GM21825 (cell line): Measurements from ENCODE around the gene DNAJC16.
A peak's percentile ranks its signal among the peaks of the same experiment; 100 is the strongest.
"Not testable (repeated sequence)": the region's sequence is repeated elsewhere in the genome, so short reads cannot be mapped to it uniquely, and the experiment has no call there.

ENCODE experiments used
- ATAC-seq: cut with Tn5 transposase; IDR thresholded peaks from one replicate; pipeline ENCODE4 v1.9.1; 2021; ENCODE audit warnings: mild to moderate bottlenecking, moderate library complexity; ENCODE audit not compliant: unreplicated experiment

Gene DNAJC16

GRCh38 chr1:15578921-15579682 is 52.5 kb downstream of the DNAJC16 start:
- ATAC-seq: no peak

- ATAC-seq: peak; percentile 59
Observed at GRCh38 chr1:15579683-15580047, 53.0 kb downstream of the DNAJC16 start.

GRCh38 chr1:15583016-15583706 is 56.5 kb downstream of the DNAJC16 start:
- ATAC-seq: no peak

DNA sequence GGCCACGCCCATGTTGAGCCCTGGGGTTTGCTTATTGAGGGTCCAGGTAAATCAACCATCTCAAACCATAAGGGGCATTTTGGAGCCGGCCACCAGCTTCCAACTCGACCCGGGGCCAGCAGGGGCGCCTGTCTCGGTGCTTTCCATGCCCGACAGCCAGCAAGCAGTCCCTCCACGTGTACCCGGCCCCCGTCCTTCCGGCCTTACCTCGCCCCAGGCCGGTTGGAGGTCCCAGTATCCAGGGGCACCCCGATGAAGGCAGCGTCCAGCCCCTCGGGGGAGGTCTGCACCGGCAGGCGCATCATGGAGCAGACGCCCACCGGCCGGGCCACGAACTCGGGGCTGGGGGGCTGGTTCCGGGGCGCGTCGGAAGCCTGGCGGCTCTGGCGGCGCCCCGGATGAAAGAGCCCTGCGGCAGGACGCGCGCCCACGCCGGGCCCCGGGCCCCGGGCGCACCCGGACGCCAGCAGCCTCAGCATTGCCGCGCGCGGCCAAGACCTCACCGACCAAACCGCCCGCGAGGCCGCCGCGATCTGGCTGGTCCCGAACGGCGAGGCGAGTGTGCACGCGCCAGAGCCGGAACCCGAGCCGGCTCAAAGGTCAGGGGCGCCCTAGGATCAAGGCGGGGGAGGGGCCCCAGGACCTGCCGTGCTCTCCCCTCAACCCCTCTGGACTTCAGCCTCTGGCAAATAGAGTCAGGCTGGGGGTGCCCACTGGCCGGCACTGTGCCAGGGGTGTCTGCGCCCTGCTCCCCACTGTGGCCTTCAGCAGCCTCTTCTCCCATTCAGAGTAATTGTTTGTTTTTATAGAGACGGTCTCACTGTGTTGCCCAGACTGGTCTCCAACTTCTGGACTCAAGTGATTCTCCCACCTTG is 58.1 kb downstream of the DNAJC16 start, which contains the start of gene AGMAT:
Gene AGMAT (minus strand): TSS at position 563 of the 875 bp plus-strand sequence. CDS start 84 bp downstream, at position 479.
- no peak for ATAC-seq

DNA sequence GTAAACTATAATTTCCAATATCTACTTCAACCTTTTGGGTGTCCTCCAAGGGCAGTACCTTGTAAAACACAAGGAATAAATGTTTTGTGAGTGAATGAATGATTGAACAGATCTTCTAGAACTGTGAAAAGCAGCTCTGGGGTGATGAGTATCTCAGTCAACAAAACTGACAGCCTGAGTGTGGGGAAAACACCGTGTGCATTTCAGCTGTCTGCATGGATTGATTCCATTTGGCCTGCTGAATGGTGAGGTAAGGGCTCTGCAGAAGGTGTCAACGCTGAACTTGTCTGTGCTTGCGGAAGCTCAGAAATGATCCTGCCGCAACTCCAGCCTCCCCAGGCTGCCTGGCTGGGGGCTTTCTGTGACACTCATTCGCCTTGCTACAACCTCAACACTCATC is 65.6 kb downstream of the DNAJC16 start:
- ATAC-seq: no peak

- ATAC-seq: no peak
Observed at GRCh38 chr1:15595809-15596617, 69.4 kb downstream of the DNAJC16 start.

GRCh38 chr1:15598436-15598835 is 71.8 kb downstream of the DNAJC16 start:
- ATAC-seq: no peak

- ATAC-seq: peak; percentile 93
Observed at GRCh38 chr1:15603050-15603965, 76.7 kb downstream of the DNAJC16 start.

DNA sequence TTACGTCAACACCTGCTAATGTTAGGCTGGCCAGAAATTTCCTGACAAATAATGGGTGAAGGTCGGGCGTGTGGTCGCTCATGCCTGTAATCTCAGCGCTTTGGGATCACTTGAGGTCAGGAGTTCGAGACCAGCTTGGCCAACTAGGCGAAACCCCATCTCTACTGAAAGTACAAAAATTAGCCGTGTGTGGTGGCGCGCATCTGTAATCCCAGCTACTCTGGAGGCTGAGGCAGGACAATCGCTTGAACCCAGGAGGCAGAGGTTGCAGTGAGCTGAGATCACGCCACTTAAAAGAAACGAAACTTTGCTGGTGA is 77.3 kb downstream of the DNAJC16 start:
- ATAC-seq: peak; percentile 6

DNA sequence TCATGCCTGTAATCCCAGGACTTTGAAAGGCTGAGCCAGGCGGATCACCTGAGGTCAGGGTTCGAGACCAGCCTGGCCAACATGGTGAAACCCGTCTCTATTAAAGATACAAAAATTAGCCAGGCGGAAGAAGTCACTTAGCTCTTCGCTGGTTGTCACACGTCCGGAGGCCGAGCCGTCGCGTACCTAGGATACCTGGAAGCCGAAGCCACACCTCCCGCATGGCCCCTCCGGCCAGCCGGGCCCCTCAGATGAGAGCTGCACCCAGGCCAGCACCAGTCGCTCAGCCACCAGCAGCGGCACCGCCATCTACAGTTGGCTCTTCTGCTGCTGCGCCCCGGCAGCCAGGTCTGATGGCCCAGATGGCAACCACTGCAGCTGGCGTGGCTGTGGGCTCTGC is 77.8 kb downstream of the DNAJC16 start:
- not testable (repeated sequence) for ATAC-seq

DNA sequence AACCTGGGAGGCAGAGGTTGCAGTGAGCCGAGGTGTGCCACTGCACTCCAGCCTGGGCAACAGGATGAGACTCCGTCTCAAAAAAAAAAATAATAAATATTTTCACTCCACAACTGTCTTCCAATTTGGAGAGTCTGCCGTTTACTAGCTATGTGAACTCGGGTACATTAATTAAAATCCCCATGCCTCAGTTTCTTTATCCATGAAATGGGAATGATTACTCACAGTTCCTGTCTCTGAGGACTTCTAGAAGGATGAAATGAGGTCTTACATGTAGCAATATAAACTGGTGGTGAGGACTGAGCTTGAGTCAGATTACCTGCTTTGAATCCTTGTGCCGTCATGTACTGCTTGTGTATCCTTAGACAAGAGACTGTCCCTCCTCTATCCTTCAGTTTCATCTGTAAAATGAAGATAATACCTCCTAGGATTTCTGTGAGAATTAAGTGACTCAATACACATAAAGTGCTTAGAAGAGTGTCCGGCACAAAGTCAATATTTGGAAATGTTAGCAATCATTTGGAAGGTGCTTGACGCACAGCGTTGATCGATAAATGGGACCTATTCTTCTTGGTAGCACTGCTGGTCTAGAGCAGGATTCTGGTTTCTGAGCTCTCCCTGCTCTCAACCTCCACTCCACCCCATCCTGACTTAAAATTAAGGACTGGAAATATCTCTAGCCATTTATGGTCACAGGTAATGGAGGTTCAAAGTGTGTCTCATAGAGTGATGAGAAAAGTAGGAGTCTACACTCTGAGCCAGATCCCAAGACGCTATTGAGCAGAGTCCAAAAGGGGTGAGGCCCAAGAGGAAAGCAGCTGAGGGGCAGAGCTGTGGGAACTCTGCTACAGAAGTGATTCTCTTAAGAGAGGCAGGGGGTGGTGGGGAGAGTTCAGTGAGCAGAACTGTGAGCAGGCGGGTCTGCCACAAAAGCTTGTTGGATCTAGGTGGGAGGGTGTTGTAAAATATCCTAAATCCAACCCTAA is 79.0 kb downstream of the DNAJC16 start:
- ATAC-seq: no peak

DNA sequence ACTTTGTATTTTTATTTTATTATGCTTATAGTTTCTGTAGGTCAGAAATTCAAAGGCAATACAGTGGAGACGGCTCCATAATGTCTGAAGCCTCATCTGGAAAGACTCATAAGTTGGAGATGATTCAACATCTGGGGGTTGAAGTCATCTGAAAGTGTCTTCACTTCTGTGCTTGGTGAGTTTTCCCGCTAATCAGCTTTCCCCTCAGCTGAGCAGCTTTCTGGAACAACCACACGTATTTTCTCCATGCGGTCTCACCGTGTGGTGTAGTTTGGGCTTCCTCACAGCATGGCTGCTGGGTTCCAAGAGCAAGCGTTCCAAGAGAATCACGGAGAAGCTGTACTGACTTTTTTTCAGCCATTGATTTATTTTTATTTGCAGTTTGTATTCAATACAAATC is 83.0 kb downstream of the DNAJC16 start:
- no peak for ATAC-seq

DNA sequence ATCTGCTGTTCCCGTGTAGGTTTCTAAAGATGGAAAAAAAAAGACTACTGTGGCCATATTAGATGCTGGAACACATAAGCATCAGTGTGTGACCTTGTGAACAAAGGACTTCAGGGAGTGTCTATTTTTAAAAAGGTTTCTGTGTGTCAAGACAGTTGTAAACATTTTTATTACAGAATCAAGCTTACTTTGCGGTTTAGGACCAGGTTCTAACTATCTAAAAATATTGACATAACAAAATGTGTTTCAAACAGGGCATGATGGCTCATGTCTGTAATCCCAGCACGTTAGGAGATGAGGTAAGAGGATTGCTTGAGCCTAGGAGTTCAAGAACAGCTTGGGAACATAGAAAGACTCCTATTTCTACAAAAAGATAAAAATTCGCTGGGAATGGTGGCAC is 83.5 kb downstream of the DNAJC16 start:
- no peak for ATAC-seq

- ATAC-seq: no peak
Observed at GRCh38 chr1:15616373-15617172, 89.9 kb downstream of the DNAJC16 start.

GRCh38 chr1:15617173-15618076 is 90.8 kb downstream of the DNAJC16 start, which contains the start of gene DDI2:
Gene DDI2 (plus strand): TSS chr1:15617458. CDS start chr1:15617671, 213 bp downstream.
- peak; percentile 74 for ATAC-seq

DNA sequence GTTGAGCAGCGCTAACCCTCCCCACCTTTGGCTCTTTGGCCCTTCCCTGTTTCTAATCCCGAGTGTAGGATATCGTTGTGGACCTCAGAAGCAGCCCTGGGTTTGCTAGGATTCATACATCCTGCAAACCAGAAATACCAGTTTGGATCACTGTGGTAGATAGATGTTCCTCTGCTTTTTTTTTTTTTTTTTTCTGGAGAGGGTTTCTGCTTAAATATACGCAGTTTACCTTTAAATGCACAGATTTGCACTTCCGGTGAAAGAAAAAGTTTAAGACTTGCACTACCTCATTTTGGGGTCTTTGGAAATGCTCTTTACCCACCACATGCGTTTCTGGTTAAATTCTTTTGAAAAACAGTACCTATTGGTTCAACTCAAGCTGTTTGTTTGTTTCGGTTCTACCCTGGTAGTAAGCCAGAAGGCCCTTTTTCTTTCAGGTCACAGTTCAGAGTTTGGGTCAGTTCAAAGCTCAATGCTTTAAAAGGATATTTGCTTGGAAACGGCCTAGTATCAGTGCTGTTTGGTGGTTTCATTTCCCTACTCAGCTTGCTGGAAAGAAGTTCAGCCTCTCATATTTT is 91.5 kb downstream of the DNAJC16 start:
- peak; percentile 35 for ATAC-seq
